Small intestine (tissue), 7 donors: Measurements from ENCODE around the gene DDTL. TPM values are rescaled to one million over a fixed set of nuclear protein-coding genes. Genes with fewer than 3 reads are reported as not detected.
"Not testable (repeated sequence)": the region's sequence is repeated elsewhere in the genome, so short reads cannot be mapped to it uniquely, and the experiment has no call there.

Source experiments
- DNase-seq, 2 donors: peaks; one replicate each; pipeline versions ENCODE4 v3.0.0 to v3.0.0-alpha.2; 2013
- FAIRE-seq: peaks from 2 replicates; lab custom pipeline; 2012; peaks lifted over from hg19 to GRCh38; lab: Jason Lieb, UNC
- H3K27ac ChIP-seq, 3 donors: one replicate each; pipeline ENCODE4 v1.5.1; 2013; ENCODE audit warnings: low read length in 2 of 3, mild to moderate bottlenecking in 2 of 3, control low read depth in 1 of 3, inconsistent platforms in 1 of 3, low read depth in 1 of 3, moderate library complexity in 1 of 3
- H3K27me3 ChIP-seq, 3 donors: one replicate each; pipeline ENCODE4 v1.6.1; 2013; ENCODE audit warnings: low read length in 3 of 3, inconsistent platforms in 1 of 3; ENCODE audit not compliant: control insufficient read depth in 3 of 3, insufficient read depth in 3 of 3
- H3K36me3 ChIP-seq, 3 donors: one replicate each; pipeline ENCODE4 v1.6.1; 2013; ENCODE audit warnings: low read length in 3 of 3, inconsistent platforms in 1 of 3, low read depth in 1 of 3, mild to moderate bottlenecking in 1 of 3, moderate library complexity in 1 of 3; ENCODE audit not compliant: control insufficient read depth in 3 of 3, insufficient read depth in 2 of 3
- H3K4me1 ChIP-seq, 3 donors: one replicate each; pipeline ENCODE4 v1.6.1; 2013; ENCODE audit warnings: low read length in 2 of 3, inconsistent platforms in 1 of 3, low read depth in 1 of 3, mild to moderate bottlenecking in 1 of 3, moderate library complexity in 1 of 3; ENCODE audit not compliant: control insufficient read depth in 3 of 3, insufficient read depth in 2 of 3
- H3K4me3 ChIP-seq, 3 donors: one replicate each; pipeline ENCODE4 v1.5.1; 2013; ENCODE audit warnings: low read length in 3 of 3, control low read depth in 1 of 3, inconsistent platforms in 1 of 3, low read depth in 1 of 3, mild to moderate bottlenecking in 1 of 3, moderate library complexity in 1 of 3
- H3K9me3 ChIP-seq, 2 donors: one replicate each; pipeline ENCODE4 v1.6.1; 2013; ENCODE audit warnings: low read depth in 1 of 2, low read length in 1 of 2; ENCODE audit not compliant: control insufficient read depth in 2 of 2, insufficient read depth in 1 of 2
- WGBS, 3 donors: extraction: QIAGEN DNeasy Blood & Tissue Kit; methylation state at CpG; one replicate each; pipeline ENCODE4 v1.1.7; 2013; 5-methylcytosine and 5-hydroxymethylcytosine counted together
- polyA plus RNA-seq, 4 donors: library from polyadenylated mRNA; stranded (reverse) in 3 of 4; unstranded in 1 of 4; fragments of 200-250 nt in 3 of 4; fragments of 120-200 nt in 1 of 4; gene quantifications; one replicate each; pipeline versions ENCODE4 v1.2.1 to v1.2.3, GENCODE V29; 2013
- donor health status: healthy with polysubstance abuse.
- donor health status: control.
- donor health status: control.
- donor health status: Bipolar disorder and iron deficiency.
- donor health status: healthy.

Gene DDTL
- polyA plus RNA-seq, 4 donors = 1.4 to 10.9 (median 7.7) TPM

GRCh38 chr22:23939017-23939357, 27.7 kb upstream of the DDTL start:
- no peak overlapping the region for H3K27ac ChIP-seq
- WGBS, 3 donors = 61 to 94% (median 83%) methylated on average over 3 of the region's 3 CpGs
- FAIRE-seq = no peak

GRCh38 chr22:23940166-23940565, 26.5 kb upstream of the DDTL start:
- not testable (repeated sequence) for H3K9me3 ChIP-seq, DNase-seq, H3K27ac ChIP-seq, FAIRE-seq, H3K4me3 ChIP-seq, H3K4me1 ChIP-seq, H3K27me3 ChIP-seq, H3K36me3 ChIP-seq
- 84% methylated on average over 3 of the region's 14 CpGs; no CpG with 5 or more reads in 2 of the 3 donors for WGBS, 3 donors

More at GRCh38 chr22:23939017-23939357, 27.7 kb upstream of the DDTL start:
- Histone ChIP-seq H3K4me3 (no peak overlapping the region), H3K4me1 (no peaks in the 10 kb centered on the region), H3K9me3 (no peaks in the 10 kb centered on the region), H3K36me3 (no peaks in the 10 kb centered on the region), H3K27me3 (no peaks in the 10 kb centered on the region)
- no peak for DNase-seq

- H3K36me3 ChIP-seq, H3K9me3 ChIP-seq, FAIRE-seq, H3K4me1 ChIP-seq, H3K4me3 ChIP-seq, H3K27ac ChIP-seq, H3K27me3 ChIP-seq, DNase-seq: not testable (repeated sequence)
- WGBS, 3 donors = 8 to 74% (median 40%) methylated on average over 1 to 3 of the region's 3 CpGs
These were observed 19.3 kb upstream of the DDTL start for GRCh38 chr22:23947391-23947790.

DNA sequence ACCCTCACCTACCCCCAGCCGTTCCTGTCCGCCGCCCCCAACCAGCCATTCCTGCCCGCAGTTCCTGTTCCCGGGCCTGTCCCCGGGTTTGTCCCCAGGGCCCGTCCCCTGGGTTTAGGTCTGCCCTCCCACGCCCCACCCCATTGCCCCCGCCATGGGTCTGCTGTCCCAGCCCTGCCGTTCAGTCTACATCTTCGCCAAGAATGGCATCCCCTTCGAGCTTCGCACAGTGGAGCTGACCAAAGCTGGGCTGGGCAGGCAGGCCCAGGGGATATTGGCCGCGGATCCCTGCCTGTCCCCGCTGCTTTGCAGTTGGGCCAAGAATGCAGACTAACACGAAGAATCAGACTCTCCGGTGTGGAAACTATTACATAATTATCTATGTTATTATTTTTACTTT, 16.9 kb upstream of the DDTL start:
- H3K27me3 ChIP-seq, FAIRE-seq, H3K4me3 ChIP-seq, DNase-seq, H3K27ac ChIP-seq, H3K4me1 ChIP-seq, H3K36me3 ChIP-seq, H3K9me3 ChIP-seq: not testable (repeated sequence)
- WGBS, 3 donors = 81 to 88% (median 85%) methylated on average over 13 to 18 of the region's 18 CpGs

DNA sequence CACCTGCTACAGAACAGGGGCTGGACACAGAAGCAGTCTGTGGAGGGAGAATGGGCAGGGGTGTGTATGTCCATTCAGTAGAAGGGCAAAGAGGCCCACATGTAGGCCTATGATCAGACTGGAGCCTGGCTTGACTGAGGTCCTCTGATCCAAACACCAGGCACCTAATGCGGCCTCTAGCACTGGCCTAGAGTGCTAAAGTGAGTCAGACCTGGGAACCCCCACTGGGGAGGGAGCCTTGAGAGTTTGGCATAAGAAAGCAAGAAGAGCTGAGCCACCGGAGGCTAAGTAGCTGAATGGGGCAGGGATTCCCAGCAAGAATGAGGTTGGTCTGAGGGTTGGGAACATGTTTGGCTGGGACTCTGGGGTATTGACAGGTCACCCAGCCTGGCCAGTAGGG, 15.3 kb upstream of the DDTL start:
- not testable (repeated sequence) for H3K4me3 ChIP-seq, FAIRE-seq, H3K27me3 ChIP-seq, H3K4me1 ChIP-seq, H3K27ac ChIP-seq, H3K9me3 ChIP-seq, DNase-seq, H3K36me3 ChIP-seq
- 84 to 89% (median 87%) methylated on average over 2 of the region's 2 CpGs for WGBS, 3 donors

DNA sequence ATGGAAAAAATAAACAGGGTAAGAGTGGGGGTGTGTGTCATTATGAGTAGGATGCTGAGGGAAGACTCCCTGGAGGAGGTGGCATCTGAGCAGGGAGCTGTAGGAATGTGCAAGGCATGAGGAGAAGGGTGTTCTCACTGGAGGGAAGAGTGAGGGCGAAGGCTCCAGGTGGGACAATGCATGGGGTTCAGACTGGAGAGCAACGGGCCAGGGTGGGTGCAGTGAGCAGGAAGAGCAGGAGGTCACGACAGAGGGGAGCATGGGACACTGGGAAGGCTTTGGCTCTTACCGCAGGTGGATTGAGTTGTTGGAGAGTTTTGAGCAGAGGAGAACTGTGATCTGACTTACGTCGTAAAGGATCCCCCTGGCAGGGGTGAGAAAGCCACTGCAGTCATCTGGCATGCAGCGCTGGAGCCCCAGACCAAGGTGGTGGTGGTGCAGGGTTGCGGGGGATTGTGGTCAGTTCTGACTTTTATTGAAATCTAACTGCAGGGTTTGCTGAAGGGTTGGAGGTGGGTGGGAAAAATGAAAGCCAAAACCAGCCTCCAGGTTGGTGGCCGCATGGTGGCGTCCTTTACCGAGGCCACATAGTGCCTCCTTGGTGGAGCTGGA, 13.8 kb upstream of the DDTL start:
- 69 to 74% (median 71%) methylated on average over 10 to 11 of the region's 11 CpGs for WGBS, 3 donors
- H3K4me3 ChIP-seq, H3K36me3 ChIP-seq, DNase-seq, H3K9me3 ChIP-seq, H3K27me3 ChIP-seq, H3K4me1 ChIP-seq, H3K27ac ChIP-seq, FAIRE-seq: not testable (repeated sequence)

DNA sequence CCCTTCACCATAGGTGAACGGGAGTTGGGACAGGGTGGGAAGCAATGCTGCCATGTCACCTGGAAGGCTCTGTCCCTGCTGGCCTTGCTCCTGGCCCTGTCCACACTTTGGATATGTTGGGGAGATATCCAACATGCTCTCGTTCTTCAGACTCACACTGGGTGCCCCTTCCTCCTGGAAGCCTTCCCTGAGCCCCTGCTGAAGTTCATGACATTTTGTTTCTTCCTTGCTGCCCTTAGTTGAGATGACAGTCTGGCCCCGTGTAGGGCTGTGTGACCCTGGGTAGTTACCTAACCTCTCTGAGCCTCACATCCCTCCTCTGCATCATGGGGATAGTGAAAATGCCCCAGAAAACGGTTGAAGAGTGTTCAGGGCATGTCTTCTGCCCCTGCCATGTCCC, 13.2 kb upstream of the DDTL start:
- H3K9me3 ChIP-seq, H3K4me1 ChIP-seq, DNase-seq, H3K4me3 ChIP-seq, H3K27me3 ChIP-seq, H3K27ac ChIP-seq, H3K36me3 ChIP-seq, FAIRE-seq: not testable (repeated sequence)
- WGBS, 3 donors = 63 to 68% (median 65%) methylated on average over 4 of the region's 4 CpGs

DNA sequence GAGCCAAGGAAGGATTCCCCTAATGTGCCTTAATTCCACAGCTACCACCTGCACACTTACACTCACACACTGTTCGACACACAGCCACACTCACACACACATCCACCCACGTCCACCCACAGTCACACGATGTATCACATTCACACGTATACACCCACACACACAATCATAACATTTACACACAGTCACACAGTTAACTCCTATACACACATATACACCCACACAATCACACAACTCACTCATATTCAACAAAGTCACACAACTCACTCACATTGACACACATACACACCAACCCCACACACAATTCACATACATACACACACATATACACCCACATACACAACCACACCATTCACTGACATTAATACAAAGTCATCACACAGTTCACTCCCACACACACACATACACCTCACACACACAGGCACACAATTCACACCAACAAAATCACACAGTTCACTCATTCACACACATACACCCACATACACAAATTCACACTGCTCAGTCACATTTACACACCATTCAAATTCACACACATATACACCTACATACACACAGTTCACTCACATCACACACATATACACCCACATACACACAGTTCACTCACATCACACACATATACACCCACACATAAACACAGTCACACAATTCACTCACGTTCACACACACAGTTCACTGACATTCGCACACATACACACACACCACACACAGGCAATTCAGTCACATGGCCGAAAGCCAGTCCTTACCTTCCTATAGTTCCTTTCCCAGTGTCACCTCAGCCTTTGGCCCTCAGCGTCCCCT, 12.3 kb upstream of the DDTL start:
- not testable (repeated sequence) for FAIRE-seq, DNase-seq, H3K4me1 ChIP-seq, H3K27me3 ChIP-seq, H3K27ac ChIP-seq, H3K36me3 ChIP-seq, H3K4me3 ChIP-seq, H3K9me3 ChIP-seq
- 66 to 78% (median 76%) methylated on average over 8 of the region's 8 CpGs for WGBS, 3 donors
